Hepatocyte (in vitro differentiated cells): Measurements from ENCODE around the gene CA11. TPM values are rescaled to one million over a fixed set of nuclear protein-coding genes. Genes with fewer than 3 reads are reported as not detected.
A peak's percentile ranks its signal among the peaks of the same experiment; 100 is the strongest.

Experiments used
- DNase-seq: peaks from one replicate; pipeline ENCODE4 v3.0.0-alpha.2; 2016; ENCODE audit warnings: low spot score
- H2AFZ ChIP-seq: fragments of 200-600 bp; sonication (generic); 2 replicates; pipeline ENCODE4 v1.6.0; 2016; ENCODE audit warnings: antibody characterized with exemption, mild to moderate bottlenecking
- H3K27ac ChIP-seq: fragments of 200-600 bp; sonication (generic); 2 replicates; pipeline ENCODE4 v1.5.1; 2016; ENCODE audit warnings: mild to moderate bottlenecking
- H3K27me3 ChIP-seq: fragments of 200-600 bp; sonication (generic); 2 replicates; pipeline ENCODE4 v1.6.1; 2016
- H3K36me3 ChIP-seq: fragments of 200-600 bp; sonication (generic); replicated peaks from 2 replicates; pipeline ENCODE4 v1.5.1; 2016; ENCODE audit warnings: low read depth; ENCODE audit not compliant: insufficient read depth
- H3K4me1 ChIP-seq: fragments of 200-600 bp; sonication (generic); 2 replicates; pipeline ENCODE4 v1.5.1; 2016; ENCODE audit warnings: mild to moderate bottlenecking, moderate library complexity; ENCODE audit not compliant: insufficient read depth
- H3K4me2 ChIP-seq: fragments of 200-600 bp; sonication (generic); 2 replicates; pipeline ENCODE4 v1.6.0; 2016
- H3K4me3 ChIP-seq: fragments of 200-600 bp; sonication (generic); 2 replicates; pipeline ENCODE4 v1.5.1; 2016; ENCODE audit warnings: mild to moderate bottlenecking
- H3K79me2 ChIP-seq: fragments of 200-600 bp; sonication (generic); 2 replicates; pipeline ENCODE4 v1.6.0; 2017; ENCODE audit warnings: mild to moderate bottlenecking
- H3K9me2 ChIP-seq: fragments of 200-600 bp; sonication (generic); replicated peaks from 2 replicates; pipeline ENCODE4 v1.6.0; 2017; ENCODE audit warnings: mild to moderate bottlenecking; ENCODE audit not compliant: insufficient read depth
- H3K9me3 ChIP-seq: fragments of 200-600 bp; sonication (generic); 2 replicates; pipeline ENCODE4 v1.5.1; 2016; ENCODE audit warnings: low read depth, mild to moderate bottlenecking
- H4K20me1 ChIP-seq: fragments of 200-600 bp; sonication (generic); 2 replicates; pipeline ENCODE4 v1.6.0; 2016; ENCODE audit warnings: mild to moderate bottlenecking; ENCODE audit not compliant: insufficient read depth, poor library complexity, severe bottlenecking
- EZH2 ChIP-seq: fragments of 200-600 bp; sonication (generic); IDR thresholded peaks from 2 replicates; pipeline ENCODE4 v1.6.1; 2016; ENCODE audit warnings: antibody characterized with exemption, mild to moderate bottlenecking, borderline replicate concordance
- EZH2phosphoT487 ChIP-seq: fragments of 200-600 bp; sonication (generic); IDR thresholded peaks from one replicate; pipeline ENCODE4 v1.6.1; 2018; ENCODE audit warnings: antibody characterized with exemption, mild to moderate bottlenecking, low read depth, moderate library complexity; ENCODE audit not compliant: unreplicated experiment, severe bottlenecking
- WGBS: methylation state at CpG from one replicate; pipeline ENCODE4 v1.1.6; 2016; ENCODE audit warnings: low lambda C conversion rate; ENCODE audit errors: missing lambda C conversion rate; 5-methylcytosine and 5-hydroxymethylcytosine counted together
- polyA plus RNA-seq: library from polyadenylated mRNA; unstranded; fragments of >200 nt; fragmentation: Nextera tagmentation; extraction: Ambion mirVana; gene quantifications from 2 replicates; pipeline ENCODE4 v1.2.1, GENCODE V29; 2016
- total RNA-seq: library from RNA; depleted of rRNA; stranded (reverse); fragments of >200 nt; gene quantifications from 2 replicates; pipeline ENCODE4 v1.2.3, GENCODE V29; 2014
- TF ChIP-seq, protein P1 (sequence below): fragments of 200-600 bp; sonication (generic); IDR thresholded peaks from 2 replicates; pipeline ENCODE4 v1.5.1; 2016; ENCODE audit warnings: antibody characterized with exemption, mild to moderate bottlenecking; ENCODE audit not compliant: poor library complexity

CA11 gene
- total and polyA plus RNA-seq, 2 experiments from 2014 or later: 12.0 to 43.6 TPM

- DNase-seq: peak; percentile 68
- no peak for TF ChIP-seq EZH2phosphoT487
- TF ChIP-seq, protein P1, sequence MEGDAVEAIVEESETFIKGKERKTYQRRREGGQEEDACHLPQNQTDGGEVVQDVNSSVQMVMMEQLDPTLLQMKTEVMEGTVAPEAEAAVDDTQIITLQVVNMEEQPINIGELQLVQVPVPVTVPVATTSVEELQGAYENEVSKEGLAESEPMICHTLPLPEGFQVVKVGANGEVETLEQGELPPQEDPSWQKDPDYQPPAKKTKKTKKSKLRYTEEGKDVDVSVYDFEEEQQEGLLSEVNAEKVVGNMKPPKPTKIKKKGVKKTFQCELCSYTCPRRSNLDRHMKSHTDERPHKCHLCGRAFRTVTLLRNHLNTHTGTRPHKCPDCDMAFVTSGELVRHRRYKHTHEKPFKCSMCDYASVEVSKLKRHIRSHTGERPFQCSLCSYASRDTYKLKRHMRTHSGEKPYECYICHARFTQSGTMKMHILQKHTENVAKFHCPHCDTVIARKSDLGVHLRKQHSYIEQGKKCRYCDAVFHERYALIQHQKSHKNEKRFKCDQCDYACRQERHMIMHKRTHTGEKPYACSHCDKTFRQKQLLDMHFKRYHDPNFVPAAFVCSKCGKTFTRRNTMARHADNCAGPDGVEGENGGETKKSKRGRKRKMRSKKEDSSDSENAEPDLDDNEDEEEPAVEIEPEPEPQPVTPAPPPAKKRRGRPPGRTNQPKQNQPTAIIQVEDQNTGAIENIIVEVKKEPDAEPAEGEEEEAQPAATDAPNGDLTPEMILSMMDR: no peak
- TF ChIP-seq EZH2: no peak
- Histone ChIP-seq H4K20me1 (no peaks in the 10 kb centered on the region), H3K4me3 (no peak overlapping the region), H2AFZ (peak overlapping the region; percentile 3), H3K27ac (no peak overlapping the region), H3K4me2 (no peak overlapping the region), H3K36me3 (no peaks in the 10 kb centered on the region), H3K9me3 (no peaks in the 10 kb centered on the region), H3K79me2 (no peaks in the 10 kb centered on the region), H3K4me1 (no peaks in the 10 kb centered on the region), H3K27me3 (no peaks in the 10 kb centered on the region), H3K9me2 (no peaks in the 10 kb centered on the region)
- 36% methylated on average over 16 of the region's 16 CpGs for WGBS
These were observed 11.0 kb upstream of the CA11 start for GRCh38 chr19:48656840-48657474.

GRCh38 chr19:48654299-48655059 is 8.5 kb upstream of the CA11 start:
- 74% methylated on average over 11 of the region's 11 CpGs for WGBS
- Histone ChIP-seq H3K27me3 (no peaks in the 10 kb centered on the region), H3K9me3 (no peaks in the 10 kb centered on the region), H3K4me1 (no peaks in the 10 kb centered on the region), H3K4me2 (no peak overlapping the region), H3K36me3 (no peaks in the 10 kb centered on the region), H2AFZ (no peak overlapping the region), H3K79me2 (no peaks in the 10 kb centered on the region), H3K4me3 (no peak overlapping the region), H3K9me2 (no peaks in the 10 kb centered on the region), H3K27ac (no peak overlapping the region), H4K20me1 (no peaks in the 10 kb centered on the region)
- TF ChIP-seq EZH2 (no peak), EZH2phosphoT487 (no peak)
- TF ChIP-seq, protein P1: no peak
- peak; percentile 27 for DNase-seq

DNA sequence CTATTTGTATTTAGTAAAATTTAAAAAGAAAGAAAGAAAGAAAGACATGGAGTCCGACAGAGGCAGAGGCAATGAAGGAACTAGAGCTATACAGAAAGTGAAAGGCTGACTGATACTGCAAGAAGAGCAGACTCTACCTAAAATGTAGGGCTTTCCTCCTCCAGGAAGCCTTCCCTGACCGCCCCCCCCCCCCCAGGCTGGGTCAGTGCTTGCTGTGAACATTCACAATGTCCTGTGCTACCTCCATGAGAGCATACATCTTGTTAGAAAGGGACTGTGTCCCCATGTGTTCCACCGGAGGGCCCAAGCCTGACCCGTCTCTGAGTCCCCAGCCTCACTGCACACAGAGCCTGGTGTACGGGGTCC is 5.7 kb upstream of the CA11 start:
- Histone ChIP-seq H3K9me3 (no peaks in the 10 kb centered on the region), H3K36me3 (no peaks in the 10 kb centered on the region), H3K27me3 (no peaks in the 10 kb centered on the region), H3K27ac (no peak overlapping the region), H3K4me2 (no peak overlapping the region), H3K79me2 (no peaks in the 10 kb centered on the region), H3K9me2 (no peaks in the 10 kb centered on the region), H3K4me1 (no peaks in the 10 kb centered on the region), H3K4me3 (no peak overlapping the region), H4K20me1 (no peaks in the 10 kb centered on the region), H2AFZ (no peak overlapping the region)
- WGBS: 87% methylated on average over 5 of the region's 5 CpGs
- no peak for DNase-seq
- TF ChIP-seq EZH2 (no peak), EZH2phosphoT487 (no peak)
- TF ChIP-seq, protein P1: no peak
